Activated naive CD4-positive, alpha-beta T cell treated with anti-CD3 and anti-CD28 coated beads, Interleukin-2, amount 50 U/mL, for 72 hours (primary cell): ENCODE data around the gene CES3. TPM values are rescaled to one million over a fixed set of nuclear protein-coding genes. Genes with fewer than 3 reads are reported as not detected.

ENCODE experiments used
- ATAC-seq, 2 donors: fragments of 150-1000 bp; cut with Tn5 transposase; 2 replicates each; pipeline ENCODE4 v1.10.0; 2021; ENCODE audit warnings: mild to moderate bottlenecking in 2 of 2, moderate library complexity in 2 of 2
- DNase-seq, 2 donors: peaks; one replicate each; pipeline ENCODE4 v3.0.0; 2021 to 2022; ENCODE audit warnings: low spot score in 2 of 2
- H3K27ac Mint-ChIP-seq, 2 donors: one replicate each; pipeline ENCODE4 v1.8.0; 2022; ENCODE audit warnings: mild to moderate bottlenecking in 2 of 2, mixed read lengths in 2 of 2
- H3K36me3 Mint-ChIP-seq, 2 donors: one replicate each; pipeline ENCODE4 v1.8.0; 2022; ENCODE audit warnings: mixed read lengths in 2 of 2
- H3K9me3 Mint-ChIP-seq, 2 donors: one replicate each; pipeline ENCODE4 v1.8.0; 2022; ENCODE audit warnings: mixed read lengths in 2 of 2
- total RNA-seq, 2 donors: library from RNA; stranded (reverse); gene quantifications; one replicate each; pipeline ENCODE4 v1.2.3, GENCODE V29; 2022

Gene CES3
- total RNA-seq, 2 donors from 2014 or later = 0.73 to 6.8 TPM

DNA sequence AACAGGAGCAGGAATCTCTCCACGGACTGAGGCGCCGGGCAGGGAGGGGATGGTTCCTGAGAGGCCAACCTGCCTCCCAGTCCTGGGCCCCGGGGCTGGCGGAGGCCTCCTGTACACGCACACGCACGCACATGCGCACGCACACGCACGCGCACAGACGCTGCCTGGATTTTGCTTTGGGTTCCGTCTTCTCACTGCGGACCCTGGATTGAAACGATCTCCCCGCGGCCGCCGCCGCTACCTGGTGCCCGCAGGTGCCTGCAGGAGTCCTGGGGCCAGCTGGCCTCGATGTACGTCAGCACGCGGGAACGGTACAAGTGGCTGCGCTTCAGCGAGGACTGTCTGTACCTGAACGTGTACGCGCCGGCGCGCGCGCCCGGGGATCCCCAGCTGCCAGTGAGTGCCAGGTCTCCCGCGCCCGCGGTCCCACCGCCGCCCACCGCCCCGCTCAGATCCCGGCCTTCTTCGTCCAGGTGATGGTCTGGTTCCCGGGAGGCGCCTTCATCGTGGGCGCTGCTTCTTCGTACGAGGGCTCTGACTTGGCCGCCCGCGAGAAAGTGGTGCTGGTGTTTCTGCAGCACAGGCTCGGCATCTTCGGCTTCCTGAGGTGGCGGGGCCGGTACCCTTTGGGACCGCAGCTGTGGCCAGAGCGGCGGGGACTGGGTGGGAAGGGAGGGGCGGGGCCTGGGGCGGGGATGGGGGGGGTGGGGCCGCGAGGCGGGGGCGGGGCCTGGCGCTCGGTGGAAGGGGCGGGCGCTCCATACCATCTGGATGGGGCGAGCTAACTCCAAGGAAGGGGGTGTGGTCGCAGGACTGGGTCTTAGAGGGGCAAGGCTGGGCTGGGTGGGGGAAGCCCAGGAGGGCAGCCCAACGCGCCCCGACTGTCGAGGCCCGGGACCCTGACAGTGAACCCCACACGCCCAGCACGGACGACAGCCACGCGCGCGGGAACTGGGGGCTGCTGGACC is 39.6 kb downstream of the CES3 start:
- no peaks in the 10 kb centered on the region for H3K9me3 Mint-ChIP-seq
- H3K27ac Mint-ChIP-seq = peak overlapping the region; percentile 58 to 87
- ATAC-seq (peak; percentile 76 to 79), DNase-seq (peak; percentile 54 to 71)
- H3K36me3 Mint-ChIP-seq = peaks cover 7 to 11% of the 10 kb centered on the region in 2 donors

GRCh38 chr16:67001726-67002125 is 40.7 kb downstream of the CES3 start:
- H3K9me3 Mint-ChIP-seq = no peaks in the 10 kb centered on the region
- H3K27ac Mint-ChIP-seq = no peak overlapping the region
- ATAC-seq (no peak), DNase-seq (no peak)
- H3K36me3 Mint-ChIP-seq = peaks cover 7 to 11% of the 10 kb centered on the region in 2 donors

DNA sequence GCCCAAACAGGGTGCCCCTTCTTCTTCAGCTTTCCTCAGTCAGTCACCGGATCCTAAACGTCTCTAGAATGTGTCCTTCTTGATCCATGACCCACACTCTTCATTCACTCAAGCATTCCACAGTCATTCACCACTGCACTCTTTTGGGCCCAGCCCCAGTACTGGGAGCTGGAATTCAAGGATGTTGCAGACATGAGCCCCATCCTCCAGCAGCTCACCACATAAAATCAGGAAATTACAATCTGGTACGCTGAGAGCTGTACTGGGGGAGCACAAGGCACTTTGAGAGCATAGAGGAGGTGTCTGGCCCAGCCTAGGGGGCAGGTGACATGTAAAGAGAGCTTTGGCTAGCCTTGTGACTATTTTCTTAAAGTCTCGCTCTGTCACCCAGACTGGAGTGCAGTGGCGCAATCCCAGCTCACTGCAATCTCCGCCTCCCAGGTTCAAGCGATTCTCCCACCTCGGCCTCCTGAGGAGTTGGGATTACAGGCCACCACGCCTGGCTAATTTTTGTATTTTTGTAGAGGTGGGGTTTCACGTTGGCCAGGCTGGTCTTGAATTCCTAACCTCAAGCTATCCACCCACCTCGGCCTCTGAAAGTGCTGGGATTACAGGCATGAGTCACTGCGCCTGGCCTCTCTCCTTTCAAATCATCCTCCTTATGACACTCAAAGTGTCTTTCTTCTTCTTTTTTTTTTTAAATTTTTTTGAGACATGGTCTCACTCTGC is 46.0 kb downstream of the CES3 start:
- peak; percentile 18 to 28 for ATAC-seq
- DNase-seq = no peak
- Mint-ChIP-seq H3K27ac (peak overlapping the region; percentile 0 to 37), H3K36me3 (peaks cover 0 to 7% of the 10 kb centered on the region in 2 donors), H3K9me3 (no peaks in the 10 kb centered on the region)

- H3K36me3 Mint-ChIP-seq = no peaks in the 10 kb centered on the region
- ATAC-seq (no peak), DNase-seq (no peak)
- H3K27ac Mint-ChIP-seq = peak overlapping the region; percentile 60 to 62
- no peaks in the 10 kb centered on the region for H3K9me3 Mint-ChIP-seq
These were observed 48.1 kb downstream of the CES3 start for GRCh38 chr16:67009158-67009557.

DNA sequence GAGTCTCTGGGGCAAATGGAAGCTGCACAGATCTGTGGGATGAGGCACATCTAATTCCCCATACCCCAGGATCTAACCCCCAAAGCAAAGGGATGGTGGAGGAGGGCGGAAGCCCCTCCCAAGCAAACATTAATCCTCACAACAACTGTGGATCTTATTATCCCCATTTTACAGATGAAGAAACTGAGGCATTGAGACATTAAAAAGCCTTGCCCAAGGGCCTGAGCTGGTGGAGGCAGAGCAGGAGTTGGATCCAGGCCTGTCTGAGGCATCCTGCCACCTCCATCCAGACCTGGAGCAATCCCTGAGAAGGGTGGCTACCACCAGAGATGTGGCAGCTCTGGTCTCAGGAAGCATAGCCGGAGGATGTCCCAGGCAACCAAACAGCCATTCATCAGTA is 50.2 kb downstream of the CES3 start:
- Mint-ChIP-seq H3K36me3 (no peaks in the 10 kb centered on the region), H3K27ac (no peak overlapping the region), H3K9me3 (no peaks in the 10 kb centered on the region)
- ATAC-seq (no peak), DNase-seq (no peak)

- Mint-ChIP-seq H3K36me3 (no peaks in the 10 kb centered on the region), H3K27ac (peak overlapping the region in 1 of 2 donors; percentile 61), H3K9me3 (no peaks in the 10 kb centered on the region)
- DNase-seq (no peak), ATAC-seq (no peak)
These were observed 52.3 kb downstream of the CES3 start for GRCh38 chr16:67013233-67013822.

DNA sequence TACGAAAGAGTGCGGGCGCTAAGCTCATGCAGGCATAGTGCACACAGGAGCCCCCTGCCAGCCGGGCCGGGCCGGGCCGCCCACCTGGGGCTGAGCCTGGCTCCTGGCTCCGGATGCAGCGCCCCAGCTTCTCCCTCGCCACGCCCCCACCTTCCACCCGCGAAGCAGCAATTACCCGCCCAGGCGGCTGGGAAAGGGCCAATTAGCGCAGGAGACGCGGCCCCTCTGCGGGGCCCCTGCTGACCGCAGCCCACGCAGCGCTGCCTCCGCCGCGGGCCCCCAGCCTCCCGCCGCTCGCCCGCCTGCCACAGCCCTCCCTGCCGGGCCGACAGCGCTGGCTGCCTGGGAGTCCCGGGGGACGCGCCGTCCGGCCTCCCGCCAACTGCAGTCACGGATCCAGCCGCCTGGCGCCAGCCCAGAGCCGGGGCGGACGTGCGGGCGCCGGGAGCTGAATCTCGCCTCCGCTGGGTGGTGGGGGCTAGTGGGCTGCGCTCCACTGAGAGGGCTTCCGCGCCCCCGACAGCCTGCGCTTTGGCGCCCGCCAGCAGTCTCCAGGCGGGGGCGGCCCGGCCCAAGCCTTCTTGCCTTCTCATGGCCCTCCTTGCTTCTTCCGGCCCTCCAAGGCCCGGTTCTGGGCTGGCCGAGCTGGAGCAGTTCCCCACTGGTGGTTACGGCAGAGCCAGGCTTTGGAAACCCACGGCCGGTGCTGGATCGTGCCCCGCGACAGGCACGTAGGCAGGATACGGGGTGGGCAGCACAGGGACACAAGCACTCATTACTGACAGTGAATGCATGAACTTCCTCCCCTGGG is 53.0 kb downstream of the CES3 start:
- DNase-seq (peak; percentile 75 to 83), ATAC-seq (peak; percentile 50 to 67)
- H3K9me3 Mint-ChIP-seq = no peaks in the 10 kb centered on the region
- H3K27ac Mint-ChIP-seq = peak overlapping the region; percentile 77 to 88
- H3K36me3 Mint-ChIP-seq = no peaks in the 10 kb centered on the region

DNA sequence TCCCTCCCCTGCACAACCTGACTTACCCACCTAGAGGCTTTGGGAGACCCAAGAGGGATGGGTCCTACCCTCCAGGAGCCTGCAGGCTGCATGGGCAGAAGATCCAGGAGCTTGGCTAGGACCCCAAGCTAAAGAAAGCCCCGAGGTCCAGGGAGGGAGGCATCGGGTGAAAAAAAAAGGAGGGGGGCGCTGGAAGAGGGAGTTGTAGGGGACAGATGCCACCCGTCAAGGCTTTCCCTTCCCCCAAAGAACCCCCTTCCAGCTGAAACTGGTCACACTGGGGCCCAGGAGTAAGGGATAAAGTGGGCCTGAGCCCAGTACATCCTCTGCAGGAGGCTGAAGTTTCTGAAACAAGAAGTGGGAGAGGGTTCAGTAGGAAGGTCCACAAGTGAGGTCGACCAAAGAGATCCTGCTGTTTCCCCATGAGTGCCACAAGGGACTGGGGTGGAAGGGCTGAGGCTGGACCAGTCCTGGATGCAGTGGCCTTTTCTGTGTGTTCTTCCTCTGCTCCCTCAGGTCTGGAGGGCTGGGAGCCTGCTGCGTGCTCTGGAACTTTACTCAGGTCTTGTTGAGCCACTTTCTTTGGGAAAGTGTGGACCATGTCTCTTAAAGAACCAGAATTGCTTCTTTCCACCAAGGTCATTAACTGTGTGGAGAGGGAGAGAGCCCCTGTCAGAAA is 53.7 kb downstream of the CES3 start:
- H3K36me3 Mint-ChIP-seq = no peaks in the 10 kb centered on the region
- ATAC-seq (no peak), DNase-seq (no peak)
- H3K27ac Mint-ChIP-seq = peak overlapping the region; percentile 77 to 88
- H3K9me3 Mint-ChIP-seq = no peaks in the 10 kb centered on the region

DNA sequence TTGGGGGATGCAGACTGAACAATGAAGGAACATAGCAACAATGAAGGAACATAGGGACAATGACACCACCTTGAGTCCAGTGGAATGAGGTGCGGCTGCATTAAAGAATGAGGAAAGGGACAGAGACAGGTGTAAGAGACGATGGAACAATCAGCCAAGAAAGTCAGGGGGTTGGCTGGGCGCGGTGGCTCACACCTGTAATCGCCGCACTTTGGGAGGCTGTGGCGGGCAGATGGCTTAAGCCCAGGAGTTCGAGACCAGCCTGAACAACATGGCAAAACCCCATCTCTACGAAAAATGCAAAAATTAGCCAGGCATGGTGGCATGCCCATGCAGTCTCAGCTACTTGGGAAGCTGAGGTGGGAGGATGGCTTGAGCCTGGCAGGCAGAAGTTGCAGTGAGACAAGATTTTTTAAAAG is 54.3 kb downstream of the CES3 start:
- Mint-ChIP-seq H3K27ac (no peak overlapping the region), H3K9me3 (no peaks in the 10 kb centered on the region), H3K36me3 (no peaks in the 10 kb centered on the region)
- no peak for ATAC-seq
- DNase-seq = no peak

GRCh38 chr16:67016143-67016542 is 55.1 kb downstream of the CES3 start:
- no peak for ATAC-seq
- no peaks in the 10 kb centered on the region for H3K36me3 Mint-ChIP-seq
- no peaks in the 10 kb centered on the region for H3K9me3 Mint-ChIP-seq
- H3K27ac Mint-ChIP-seq = peak overlapping the region in 1 of 2 donors; percentile 17
- DNase-seq = no peak

DNA sequence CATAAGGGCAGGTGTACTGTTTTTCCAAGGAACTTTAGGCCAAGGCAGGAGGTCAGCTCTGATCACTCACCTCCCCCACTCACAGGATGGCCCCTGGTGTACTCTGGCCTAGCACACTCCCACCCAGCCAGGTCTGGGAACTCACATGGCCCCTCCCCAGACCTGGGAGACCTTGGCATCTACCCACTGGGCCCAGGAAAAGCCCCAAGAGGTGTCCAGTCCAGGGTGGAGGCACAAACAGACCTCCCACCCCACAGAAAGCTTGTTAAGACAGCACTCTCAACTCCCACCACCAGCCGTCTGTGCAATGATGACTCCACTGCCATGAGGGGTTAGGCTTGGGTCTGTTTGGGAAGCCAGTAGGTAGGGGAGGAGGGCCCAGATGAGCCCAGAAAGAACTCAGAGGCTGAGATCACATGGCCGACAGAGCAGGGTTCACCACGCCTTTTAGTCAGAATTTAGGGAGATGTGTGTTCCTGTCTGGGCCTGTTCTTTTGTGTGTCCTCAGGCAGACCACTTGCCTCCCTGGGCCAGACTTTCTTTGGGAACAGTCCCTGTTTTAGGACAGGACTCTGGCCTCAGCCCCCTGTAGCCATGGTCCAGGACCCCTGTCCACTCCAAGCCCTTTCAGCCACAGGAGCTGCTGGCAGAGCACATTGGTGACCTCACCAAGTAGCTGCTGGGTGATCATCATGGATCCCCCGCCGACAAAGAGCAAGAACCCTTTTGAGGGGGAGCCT is 55.8 kb downstream of the CES3 start:
- no peak for DNase-seq
- Mint-ChIP-seq H3K27ac (no peak overlapping the region), H3K9me3 (no peaks in the 10 kb centered on the region), H3K36me3 (no peaks in the 10 kb centered on the region)
- no peak for ATAC-seq

DNA sequence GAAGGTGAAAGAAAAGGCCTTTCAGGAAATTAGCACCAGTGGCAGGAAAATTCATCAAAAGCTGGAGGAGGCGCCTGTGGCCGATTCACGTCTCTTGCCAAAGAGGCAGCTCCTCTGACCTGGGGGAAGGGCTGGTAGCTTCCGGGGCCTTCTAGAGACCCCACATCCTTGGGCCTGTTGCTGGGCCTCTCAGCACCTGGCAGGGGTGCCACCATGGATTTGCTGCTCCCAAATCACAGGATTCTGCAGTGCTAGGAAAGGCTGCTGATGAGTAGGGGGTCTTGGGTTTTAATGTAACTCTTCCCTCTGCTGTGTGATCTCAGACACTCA is 56.3 kb downstream of the CES3 start:
- Mint-ChIP-seq H3K27ac (no peak overlapping the region), H3K36me3 (no peaks in the 10 kb centered on the region)

GRCh38 chr16:67017810-67018488 is 56.9 kb downstream of the CES3 start:
- ATAC-seq (peak; percentile 95 to 96), DNase-seq (peak; percentile 82 to 95)
- Mint-ChIP-seq H3K36me3 (no peaks in the 10 kb centered on the region), H3K9me3 (no peaks in the 10 kb centered on the region), H3K27ac (no peak overlapping the region)

More for the DNA sequence above, 56.3 kb downstream of the CES3 start:
- DNase-seq (no peak), ATAC-seq (no peak)
- H3K9me3 Mint-ChIP-seq = no peaks in the 10 kb centered on the region

GRCh38 chr16:67019171-67019570 is 58.1 kb downstream of the CES3 start:
- H3K27ac Mint-ChIP-seq = no peak overlapping the region
- H3K36me3 Mint-ChIP-seq = no peaks in the 10 kb centered on the region
- DNase-seq (peak in 1 of 2 donors; percentile 14), ATAC-seq (no peak)
- H3K9me3 Mint-ChIP-seq = no peaks in the 10 kb centered on the region

DNA sequence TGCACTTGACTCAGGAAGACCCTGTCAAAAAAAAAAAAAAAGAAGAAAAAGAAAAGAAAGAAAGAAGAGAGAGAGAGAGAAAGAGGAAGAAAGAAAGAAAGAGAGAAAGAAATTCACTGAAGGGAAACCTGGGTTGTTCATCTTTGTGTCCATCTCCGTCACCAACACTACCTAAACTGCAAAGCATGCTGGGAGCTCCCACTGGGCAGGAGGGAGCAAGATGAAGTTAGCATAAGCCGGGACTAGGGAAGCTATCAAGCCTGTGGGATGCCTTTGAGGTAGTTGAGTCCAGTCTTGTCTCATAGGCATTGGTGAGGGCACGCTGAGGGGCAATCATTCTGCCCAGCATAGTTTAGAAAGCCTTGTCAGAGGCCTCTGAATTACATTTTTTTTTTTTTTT is 60.3 kb downstream of the CES3 start:
- DNase-seq (peak in 1 of 2 donors; percentile 14), ATAC-seq (no peak)
- no peaks in the 10 kb centered on the region for H3K9me3 Mint-ChIP-seq
- H3K36me3 Mint-ChIP-seq = no peaks in the 10 kb centered on the region
- H3K27ac Mint-ChIP-seq = no peak overlapping the region
